T-helper 17 cell (primary cell): ENCODE results near the gene ASCL5. TPM values are rescaled to one million over a fixed set of nuclear protein-coding genes. Genes with fewer than 3 reads are reported as not detected.

ENCODE experiments used
- ATAC-seq: fragments of 150-1000 bp; cut with Tn5 transposase; 2 replicates; pipeline ENCODE4 v1.10.0; 2021; ENCODE audit warnings: mild to moderate bottlenecking, moderate library complexity
- DNase-seq, 3 donors: peaks; one replicate each; pipeline versions ENCODE4 v3.0.0 to v3.0.0-alpha.2; 2020 to 2021
- H3K9me3 ChIP-seq: one replicate; pipeline ENCODE4 v1.7.0; 2013; ENCODE audit warnings: low read length, mild to moderate bottlenecking; ENCODE audit not compliant: control insufficient read depth, poor library complexity, severe bottlenecking
- H3K27ac Mint-ChIP-seq: one replicate; pipeline ENCODE4 v1.8.0; 2022; ENCODE audit warnings: mild to moderate bottlenecking, moderate library complexity, mixed read lengths
- H3K27me3 Mint-ChIP-seq: one replicate; pipeline ENCODE4 v1.8.0; 2022; ENCODE audit warnings: mixed read lengths
- H3K36me3 Mint-ChIP-seq: one replicate; pipeline ENCODE4 v1.8.0; 2022; ENCODE audit warnings: low read depth, mixed read lengths
- H3K4me1 Mint-ChIP-seq: one replicate; pipeline ENCODE4 v1.8.0; 2022; ENCODE audit warnings: mild to moderate bottlenecking, mixed read lengths
- H3K4me3 Mint-ChIP-seq: one replicate; pipeline ENCODE4 v1.8.0; 2022; ENCODE audit warnings: mild to moderate bottlenecking, moderate library complexity, mixed read lengths
- total RNA-seq, 4 donors: library from RNA in 2 of 4; stranded (reverse) in 2 of 4; gene quantifications; one replicate each; pipeline ENCODE4 v1.2.3 and lab custom pipeline; 2022 to 2026

ASCL5 gene
- total RNA-seq, 2 donors from 2014 or later, result 0.27 TPM; not detected in 1

DNA sequence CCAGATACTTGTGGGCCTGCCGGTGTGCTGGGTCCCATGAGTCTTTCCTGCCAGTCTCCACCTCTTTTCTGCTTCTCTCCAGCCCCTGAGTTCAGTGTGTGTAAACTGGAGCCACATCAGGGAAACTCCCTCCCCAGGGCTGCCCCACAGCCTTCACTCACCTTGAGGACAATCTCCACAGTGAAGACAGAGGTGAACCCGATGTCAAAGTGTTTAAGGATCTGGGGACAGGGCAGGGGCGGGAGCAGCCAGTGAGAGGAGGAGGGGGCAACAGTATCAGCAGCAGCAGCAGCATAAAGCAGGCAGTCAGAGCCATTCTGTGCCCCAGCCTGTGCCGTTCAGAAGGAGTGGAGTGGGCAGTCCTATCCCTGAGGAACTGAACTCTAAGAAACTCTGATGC, 58.0 kb downstream of the ASCL5 start:
- H3K27ac Mint-ChIP-seq, result no peak overlapping the region

DNA sequence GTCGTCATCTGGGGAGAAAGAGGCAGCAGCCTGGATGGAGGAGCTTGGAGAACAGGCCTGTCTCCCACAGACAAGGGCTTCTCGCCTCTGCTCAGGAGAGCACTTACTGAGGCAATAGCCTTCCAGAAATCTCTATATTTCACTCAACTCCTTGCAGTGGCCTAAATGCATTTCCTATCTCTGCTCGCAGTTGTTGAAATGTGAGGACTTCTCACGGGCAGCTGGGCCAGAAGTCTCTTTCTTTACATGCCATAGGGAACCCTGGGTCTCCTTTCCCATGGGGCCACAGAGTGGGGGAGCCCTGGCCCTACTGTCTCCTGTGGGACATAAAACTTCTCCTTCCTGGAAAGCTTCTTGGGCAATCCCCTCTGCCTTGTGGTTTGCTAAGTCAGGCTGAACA, 60.0 kb downstream of the ASCL5 start:
- DNase-seq, result no peak
- peaks cover 8% of the 10 kb centered on the region for H3K36me3 Mint-ChIP-seq
- no peaks in the 10 kb centered on the region for H3K9me3 ChIP-seq
- H3K27ac Mint-ChIP-seq, result no peak overlapping the region
- ATAC-seq, result no peak
- H3K4me1 Mint-ChIP-seq, result peaks cover 7% of the 10 kb centered on the region
- H3K27me3 Mint-ChIP-seq, result peaks cover 39% of the 10 kb centered on the region
- H3K4me3 Mint-ChIP-seq, result no peak overlapping the region

More for the DNA sequence above, 58.0 kb downstream of the ASCL5 start:
- peaks cover 36% of the 10 kb centered on the region for H3K27me3 Mint-ChIP-seq
- H3K4me3 Mint-ChIP-seq, result no peak overlapping the region
- no peak for ATAC-seq
- H3K9me3 ChIP-seq, result no peaks in the 10 kb centered on the region
- peaks cover 8% of the 10 kb centered on the region for H3K36me3 Mint-ChIP-seq
- H3K4me1 Mint-ChIP-seq, result peaks cover 9% of the 10 kb centered on the region
- no peak for DNase-seq

DNA sequence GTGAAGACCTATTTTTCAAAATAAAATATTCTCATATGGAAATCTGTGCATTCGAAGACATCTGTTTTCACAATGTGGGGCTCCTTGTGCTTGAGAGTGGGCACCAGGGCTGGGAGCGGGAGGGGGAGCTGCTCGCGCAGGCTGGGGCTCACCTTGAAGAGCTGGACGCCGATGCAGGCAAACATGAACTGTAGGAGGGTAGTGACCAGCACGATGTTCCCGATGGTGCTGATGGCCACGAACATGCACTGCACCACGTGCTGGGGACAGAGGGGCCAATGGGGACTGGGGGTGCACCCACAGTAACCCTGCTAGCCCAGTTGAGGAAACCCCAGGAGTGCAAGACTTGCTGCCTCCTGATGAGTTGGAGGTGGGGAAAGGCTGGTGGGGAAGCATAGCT, 61.3 kb downstream of the ASCL5 start:
- ATAC-seq (no peak), DNase-seq (no peak)
- Mint-ChIP-seq H3K27me3 (peaks cover 32% of the 10 kb centered on the region), H3K27ac (no peak overlapping the region), H3K4me1 (no peaks in the 10 kb centered on the region), H3K36me3 (peaks cover 8% of the 10 kb centered on the region), H3K4me3 (no peak overlapping the region)
- no peaks in the 10 kb centered on the region for H3K9me3 ChIP-seq

DNA sequence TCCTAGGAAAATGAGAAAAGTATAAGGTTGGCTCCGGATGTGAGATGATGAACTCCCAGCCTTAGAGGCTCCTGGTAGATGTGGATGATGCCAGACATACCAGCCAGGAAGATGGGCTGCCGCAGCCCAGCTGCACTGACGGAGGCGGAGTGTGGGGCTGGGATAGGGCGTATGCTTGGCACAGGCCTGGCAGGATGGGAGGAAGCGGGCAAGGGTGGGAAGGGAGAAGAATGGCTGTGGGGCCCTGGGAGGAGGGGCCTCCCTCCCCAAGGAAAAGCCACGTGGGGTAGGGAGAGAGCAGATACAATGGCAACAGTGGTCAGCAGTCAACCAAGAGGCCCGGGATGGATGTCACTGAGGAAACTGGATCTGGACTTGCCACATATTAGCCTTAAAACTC, 62.2 kb downstream of the ASCL5 start:
- Mint-ChIP-seq H3K4me1 (no peaks in the 10 kb centered on the region), H3K4me3 (no peak overlapping the region), H3K27me3 (peaks cover 26% of the 10 kb centered on the region), H3K36me3 (peaks cover 8% of the 10 kb centered on the region), H3K27ac (no peak overlapping the region)
- ATAC-seq (no peak), DNase-seq (no peak)
- H3K9me3 ChIP-seq, result no peaks in the 10 kb centered on the region

Other genes with a start within 250 kb of the ASCL5 start
- gene INAVA, start 232.3 kb downstream of the ASCL5 start, total RNA-seq, result under 1 TPM; 0.25 to 0.39 TPM
- gene KIF21B, start 103.5 kb downstream of the ASCL5 start, total RNA-seq, result 10 to 100 TPM; 78.4 to 87.7 TPM
- gene CACNA1S, start 14.8 kb downstream of the ASCL5 start, total RNA-seq, result not detected
- gene TMEM9, start 27.3 kb upstream of the ASCL5 start, total RNA-seq, result 10 to 100 TPM; 13.0 to 13.1 TPM
- gene IGFN1, start 63.6 kb upstream of the ASCL5 start, total RNA-seq, result not detected
- gene PKP1, start 156.3 kb upstream of the ASCL5 start, total RNA-seq, result not detected